ENCODE data around the gene RIMS4. TPM values are rescaled to one million over a fixed set of nuclear protein-coding genes. Genes with fewer than 3 reads are reported as not detected.

The RIMS4 gene
- total and polyA plus RNA-seq, 2 of the 8 experiments (the other 6 are each of a cell fraction or from before 2014, with no cell fraction given), result 13.3 to 44.2 TPM

DNA sequence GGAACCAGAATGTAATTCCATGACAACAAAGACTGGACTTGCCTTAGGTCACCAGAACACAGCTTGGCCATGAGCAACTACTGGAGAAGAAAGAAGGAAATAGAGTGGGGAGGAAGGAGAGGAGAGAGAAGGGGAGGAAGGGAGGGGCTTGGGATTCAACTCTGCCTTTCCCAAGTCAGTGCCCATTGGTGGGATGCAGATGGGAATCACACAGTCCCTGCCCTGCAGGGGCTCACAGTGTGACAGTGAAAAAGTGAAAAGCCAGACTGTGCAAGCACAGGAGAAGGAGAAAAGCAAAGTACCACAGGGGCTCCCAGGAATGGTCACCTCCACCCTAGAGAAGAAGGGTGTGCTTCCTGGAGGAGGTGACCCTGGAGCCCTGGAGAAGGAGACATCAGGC, 14.0 kb downstream of the RIMS4 start (continued):
- TF ChIP-seq TEAD4 (IDR thresholded peaks at IDR 0.05; ENCODE audit: low read depth, low read length), result no peak

Data from H1 (cell line).